ENCODE results near the gene MAGEB6B. TPM values are rescaled to one million over a fixed set of nuclear protein-coding genes. Genes with fewer than 3 reads are reported as not detected.

The MAGEB6B gene
- not detected for total RNA-seq
- not detected for polyA plus RNA-seq (2013, experiment 1 of 2)
- not detected for polyA plus RNA-seq (2013, experiment 2 of 2)
- total RNA-seq = 0 to 0.08 (median 0) reads per million in 172 experiments

GRCh38 chrX:26160301-26160700, at the start of gene MAGEB6B:
Gene MAGEB6B (plus strand): TSS chrX:26160601. CDS start chrX:26160601, 0 bp downstream.
- no peaks in the 10 kb centered on the region for H3K27me3 Mint-ChIP-seq
- intact Hi-C loops (cut with DNase I, micrococcal nuclease) = no loop called here
- ChIA-PET POLR2A (no interaction called here), CTCF (no interaction called here)
- H3K27ac Mint-ChIP-seq = no peak within 1 kb of the TSS
- no peaks in the 10 kb centered on the region for H3K4me1 ChIP-seq (ENCODE audit: insufficient read depth, low read length)
- no peaks in the 10 kb centered on the region for H3K4me1 Mint-ChIP-seq (ENCODE audit: low read depth)
- no peaks in the 10 kb centered on the region for H3K36me3 ChIP-seq (ENCODE audit: insufficient read depth, low read length)
- no peak for DNase-seq
- H3K27ac ChIP-seq (ENCODE audit: low read depth in 1 of 2, low read length in 2 of 2) = no peak within 1 kb of the TSS
- no peak within 1 kb of the TSS for H3K4me3 ChIP-seq (ENCODE audit: low read length)
- no peaks in the 10 kb centered on the region for H3K36me3 Mint-ChIP-seq (ENCODE audit: low read depth)
- peaks cover 3% of the 10 kb centered on the region for H3K9me3 Mint-ChIP-seq
- no peaks in the 10 kb centered on the region for H3K27me3 ChIP-seq (ENCODE audit: control insufficient read depth in 1 of 2, insufficient read depth in 2 of 2, low read length in 2 of 2)
- no peak for TF ChIP-seq CTCF (IDR thresholded peaks at IDR 0.05)
- H3K4me3 Mint-ChIP-seq = no peak within 1 kb of the TSS
- ATAC-seq (ENCODE audit: poor library complexity) = no peak
- no peaks in the 10 kb centered on the region for H3K9me3 ChIP-seq (ENCODE audit: control insufficient read depth in 1 of 2, insufficient read depth in 1 of 2, low read length in 2 of 2)

- Histone ChIP-seq H3K27ac (ENCODE audit: low read depth in 1 of 2, low read length in 2 of 2) (no peak within 1 kb of the TSS), H3K4me3 (ENCODE audit: low read length) (no peak within 1 kb of the TSS), H3K27me3 (ENCODE audit: control insufficient read depth in 1 of 2, insufficient read depth in 2 of 2, low read length in 2 of 2) (no peaks in the 10 kb centered on the region), H3K4me1 (ENCODE audit: insufficient read depth, low read length) (no peaks in the 10 kb centered on the region), H3K36me3 (ENCODE audit: insufficient read depth, low read length) (no peaks in the 10 kb centered on the region), H3K9me3 (ENCODE audit: control insufficient read depth in 1 of 2, insufficient read depth in 1 of 2, low read length in 2 of 2) (no peaks in the 10 kb centered on the region)
- POLR2A ChIA-PET = no interaction called here
- no peak for DNase-seq
- no peak within 1 kb of the TSS for H3K4me3 Mint-ChIP-seq
- no peak for TF ChIP-seq CTCF (IDR thresholded peaks at IDR 0.05)
- no peak for ATAC-seq (ENCODE audit: poor library complexity)
- no peaks in the 10 kb centered on the region for H3K36me3 Mint-ChIP-seq (ENCODE audit: low read depth)
- intact Hi-C loops (cut with DNase I, micrococcal nuclease) = no loop called here
- no peak within 1 kb of the TSS for H3K27ac Mint-ChIP-seq
- H3K27me3 Mint-ChIP-seq = no peaks in the 10 kb centered on the region
- CTCF ChIA-PET = no interaction called here
- no peaks in the 10 kb centered on the region for H3K4me1 Mint-ChIP-seq (ENCODE audit: low read depth)
- H3K9me3 Mint-ChIP-seq = no peaks in the 10 kb centered on the region
These were observed 22.1 kb upstream of the MAGEB6B start, which contains the start of gene MAGEB18 for GRCh38 chrX:26138274-26138673. Gene MAGEB18 (plus strand): TSS chrX:26138343. CDS start chrX:26138986, 643 bp downstream.

GRCh38 chrX:26146024-26146423, 14.4 kb upstream of the MAGEB6B start:
- no peak overlapping the region for H3K27ac Mint-ChIP-seq
- no peak overlapping the region for H3K4me3 Mint-ChIP-seq
- H3K27ac ChIP-seq (ENCODE audit: low read depth in 1 of 2, low read length in 2 of 2) = no peak overlapping the region
- ATAC-seq (ENCODE audit: poor library complexity) = no peak
- ChIA-PET CTCF (no interaction called here), POLR2A (no interaction called here)
- H3K27me3 ChIP-seq (ENCODE audit: control insufficient read depth in 1 of 2, insufficient read depth in 2 of 2, low read length in 2 of 2) = no peaks in the 10 kb centered on the region
- intact Hi-C loops (cut with DNase I, micrococcal nuclease) = no loop called here
- DNase-seq = no peak
- H3K4me1 Mint-ChIP-seq (ENCODE audit: low read depth) = no peaks in the 10 kb centered on the region
- H3K9me3 Mint-ChIP-seq = no peaks in the 10 kb centered on the region
- no peak for TF ChIP-seq CTCF (IDR thresholded peaks at IDR 0.05)
- H3K27me3 Mint-ChIP-seq = no peaks in the 10 kb centered on the region
- no peak overlapping the region for H3K4me3 ChIP-seq (ENCODE audit: low read length)
- H3K9me3 ChIP-seq (ENCODE audit: control insufficient read depth in 1 of 2, insufficient read depth in 1 of 2, low read length in 2 of 2) = peaks cover 0 to 3% of the 10 kb centered on the region in 2 experiments
- no peaks in the 10 kb centered on the region for H3K36me3 Mint-ChIP-seq (ENCODE audit: low read depth)
- no peaks in the 10 kb centered on the region for H3K4me1 ChIP-seq (ENCODE audit: insufficient read depth, low read length)
- H3K36me3 ChIP-seq (ENCODE audit: insufficient read depth, low read length) = no peaks in the 10 kb centered on the region

Measured in CD4-positive, alpha-beta T cell (primary cell).